Activated naive CD8-positive, alpha-beta T cell (primary cell): ENCODE results near the gene IRF3.
A peak's percentile ranks its signal among the peaks of the same experiment; 100 is the strongest.

Experiments
- H3K27ac Mint-ChIP-seq: one replicate; pipeline ENCODE4 v1.8.0; 2021; ENCODE audit warnings: mixed read lengths
- H3K27me3 Mint-ChIP-seq: one replicate; pipeline ENCODE4 v1.8.0; 2021; ENCODE audit warnings: mixed read lengths
- H3K36me3 Mint-ChIP-seq: one replicate; pipeline ENCODE4 v1.8.0; 2021; ENCODE audit warnings: mixed read lengths
- H3K4me1 Mint-ChIP-seq: one replicate; pipeline ENCODE4 v1.8.0; 2021; ENCODE audit warnings: low read depth, mixed read lengths
- H3K4me3 Mint-ChIP-seq: one replicate; pipeline ENCODE4 v1.8.0; 2021; ENCODE audit warnings: mild to moderate bottlenecking, mixed read lengths
- H3K9me3 Mint-ChIP-seq: one replicate; pipeline ENCODE4 v1.8.0; 2021; ENCODE audit warnings: low read depth, mixed read lengths

The IRF3 gene

GRCh38 chr19:49680421-49681351 lies 15.0 kb upstream of the IRF3 start:
- Mint-ChIP-seq H3K27ac (peak overlapping the region; percentile 10), H3K4me3 (peak overlapping the region; percentile 69), H3K9me3 (no peaks in the 10 kb centered on the region), H3K36me3 (no peaks in the 10 kb centered on the region), H3K27me3 (no peaks in the 10 kb centered on the region), H3K4me1 (peaks cover 32% of the 10 kb centered on the region)

GRCh38 chr19:49679771-49680413 lies 14.2 kb upstream of the IRF3 start:
- H3K9me3 Mint-ChIP-seq: no peaks in the 10 kb centered on the region
- H3K27me3 Mint-ChIP-seq: no peaks in the 10 kb centered on the region
- H3K4me3 Mint-ChIP-seq: peak overlapping the region; percentile 69
- H3K36me3 Mint-ChIP-seq: no peaks in the 10 kb centered on the region
- peaks cover 29% of the 10 kb centered on the region for H3K4me1 Mint-ChIP-seq
- peak overlapping the region; percentile 10 for H3K27ac Mint-ChIP-seq

GRCh38 chr19:49678985-49679770 lies 13.5 kb upstream of the IRF3 start:
- Mint-ChIP-seq H3K4me3 (peak overlapping the region; percentile 97), H3K9me3 (no peaks in the 10 kb centered on the region), H3K27me3 (no peaks in the 10 kb centered on the region), H3K36me3 (no peaks in the 10 kb centered on the region), H3K27ac (peak overlapping the region; percentile 16), H3K4me1 (peaks cover 29% of the 10 kb centered on the region)

GRCh38 chr19:49677901-49678674 lies 12.4 kb upstream of the IRF3 start:
- Mint-ChIP-seq H3K9me3 (no peaks in the 10 kb centered on the region), H3K27me3 (no peaks in the 10 kb centered on the region), H3K4me1 (peaks cover 30% of the 10 kb centered on the region)

GRCh38 chr19:49677231-49677900 lies 11.7 kb upstream of the IRF3 start, which contains the start of gene PRMT1:
TSS of gene PRMT1 (plus strand) at chr19:49677271. CDS start at chr19:49677281, 10 bp downstream.
- peaks cover 29% of the 10 kb centered on the region for H3K4me1 Mint-ChIP-seq
- no peaks in the 10 kb centered on the region for H3K27me3 Mint-ChIP-seq
- H3K4me3 Mint-ChIP-seq: peak within 1 kb of the TSS; percentile 97
- no peaks in the 10 kb centered on the region for H3K9me3 Mint-ChIP-seq
- no peaks in the 10 kb centered on the region for H3K36me3 Mint-ChIP-seq
- peak within 1 kb of the TSS; percentile 99 for H3K27ac Mint-ChIP-seq

More at GRCh38 chr19:49677901-49678674, 12.4 kb upstream of the IRF3 start:
- Mint-ChIP-seq H3K27ac (peak overlapping the region; percentile 95), H3K36me3 (no peaks in the 10 kb centered on the region), H3K4me3 (peak overlapping the region; percentile 97)

GRCh38 chr19:49676784-49677230 lies 11.2 kb upstream of the IRF3 start:
- H3K9me3 Mint-ChIP-seq: no peaks in the 10 kb centered on the region
- no peaks in the 10 kb centered on the region for H3K36me3 Mint-ChIP-seq
- H3K27ac Mint-ChIP-seq: peak overlapping the region; percentile 99
- peaks cover 34% of the 10 kb centered on the region for H3K4me1 Mint-ChIP-seq
- peak overlapping the region; percentile 94 for H3K4me3 Mint-ChIP-seq
- H3K27me3 Mint-ChIP-seq: no peaks in the 10 kb centered on the region

- Mint-ChIP-seq H3K36me3 (no peaks in the 10 kb centered on the region), H3K4me1 (peaks cover 34% of the 10 kb centered on the region), H3K4me3 (peak overlapping the region; percentile 94), H3K27ac (peak overlapping the region; percentile 99), H3K27me3 (no peaks in the 10 kb centered on the region), H3K9me3 (no peaks in the 10 kb centered on the region)
Measured at GRCh38 chr19:49676136-49676783, 10.6 kb upstream of the IRF3 start.

- Mint-ChIP-seq H3K4me1 (peaks cover 18% of the 10 kb centered on the region), H3K27me3 (no peaks in the 10 kb centered on the region), H3K36me3 (peaks cover 2% of the 10 kb centered on the region), H3K4me3 (no peak overlapping the region), H3K27ac (no peak overlapping the region), H3K9me3 (no peaks in the 10 kb centered on the region)
Measured at GRCh38 chr19:49672131-49672919, 6.7 kb upstream of the IRF3 start.

GRCh38 chr19:49669516-49669915 lies 3.9 kb upstream of the IRF3 start:
- Mint-ChIP-seq H3K4me3 (no peak overlapping the region), H3K36me3 (peaks cover 2% of the 10 kb centered on the region)

GRCh38 chr19:49667473-49667872 lies 1.8 kb upstream of the IRF3 start:
- Mint-ChIP-seq H3K36me3 (peaks cover 2% of the 10 kb centered on the region), H3K4me3 (peak overlapping the region; percentile 99), H3K27ac (no peak overlapping the region), H3K9me3 (no peaks in the 10 kb centered on the region), H3K27me3 (no peaks in the 10 kb centered on the region), H3K4me1 (peaks cover 40% of the 10 kb centered on the region)

More at GRCh38 chr19:49669516-49669915, 3.9 kb upstream of the IRF3 start:
- no peaks in the 10 kb centered on the region for H3K9me3 Mint-ChIP-seq
- no peaks in the 10 kb centered on the region for H3K27me3 Mint-ChIP-seq
- H3K27ac Mint-ChIP-seq: no peak overlapping the region
- peaks cover 25% of the 10 kb centered on the region for H3K4me1 Mint-ChIP-seq

- Mint-ChIP-seq H3K27ac (peak overlapping the region; percentile 96), H3K4me3 (peak overlapping the region; percentile 99), H3K9me3 (no peaks in the 10 kb centered on the region), H3K4me1 (peaks cover 35% of the 10 kb centered on the region), H3K36me3 (peaks cover 2% of the 10 kb centered on the region), H3K27me3 (no peaks in the 10 kb centered on the region)
Measured at GRCh38 chr19:49666120-49666444, 425 bp upstream of the IRF3 start.

- Mint-ChIP-seq H3K36me3 (peaks cover 2% of the 10 kb centered on the region), H3K27ac (peak overlapping the region; percentile 96), H3K9me3 (no peaks in the 10 kb centered on the region), H3K27me3 (no peaks in the 10 kb centered on the region), H3K4me3 (peak overlapping the region; percentile 99), H3K4me1 (peaks cover 39% of the 10 kb centered on the region)
Measured at GRCh38 chr19:49665036-49665350, 664 bp downstream of the IRF3 start.
